GM19324 (cell line): ENCODE results near the gene IGFBP2.
A peak's percentile ranks its signal among the peaks of the same experiment; 100 is the strongest.
"Not testable (repeated sequence)": the region's sequence is repeated elsewhere in the genome, so short reads cannot be mapped to it uniquely, and the experiment has no call there.

ENCODE experiments used
- ATAC-seq: cut with Tn5 transposase; IDR thresholded peaks from one replicate; pipeline ENCODE4 v1.9.1; 2021; ENCODE audit warnings: mild to moderate bottlenecking, moderate library complexity; ENCODE audit not compliant: unreplicated experiment, low FRiP score

Gene IGFBP2, protein sequence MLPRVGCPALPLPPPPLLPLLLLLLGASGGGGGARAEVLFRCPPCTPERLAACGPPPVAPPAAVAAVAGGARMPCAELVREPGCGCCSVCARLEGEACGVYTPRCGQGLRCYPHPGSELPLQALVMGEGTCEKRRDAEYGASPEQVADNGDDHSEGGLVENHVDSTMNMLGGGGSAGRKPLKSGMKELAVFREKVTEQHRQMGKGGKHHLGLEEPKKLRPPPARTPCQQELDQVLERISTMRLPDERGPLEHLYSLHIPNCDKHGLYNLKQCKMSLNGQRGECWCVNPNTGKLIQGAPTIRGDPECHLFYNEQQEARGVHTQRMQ

DNA sequence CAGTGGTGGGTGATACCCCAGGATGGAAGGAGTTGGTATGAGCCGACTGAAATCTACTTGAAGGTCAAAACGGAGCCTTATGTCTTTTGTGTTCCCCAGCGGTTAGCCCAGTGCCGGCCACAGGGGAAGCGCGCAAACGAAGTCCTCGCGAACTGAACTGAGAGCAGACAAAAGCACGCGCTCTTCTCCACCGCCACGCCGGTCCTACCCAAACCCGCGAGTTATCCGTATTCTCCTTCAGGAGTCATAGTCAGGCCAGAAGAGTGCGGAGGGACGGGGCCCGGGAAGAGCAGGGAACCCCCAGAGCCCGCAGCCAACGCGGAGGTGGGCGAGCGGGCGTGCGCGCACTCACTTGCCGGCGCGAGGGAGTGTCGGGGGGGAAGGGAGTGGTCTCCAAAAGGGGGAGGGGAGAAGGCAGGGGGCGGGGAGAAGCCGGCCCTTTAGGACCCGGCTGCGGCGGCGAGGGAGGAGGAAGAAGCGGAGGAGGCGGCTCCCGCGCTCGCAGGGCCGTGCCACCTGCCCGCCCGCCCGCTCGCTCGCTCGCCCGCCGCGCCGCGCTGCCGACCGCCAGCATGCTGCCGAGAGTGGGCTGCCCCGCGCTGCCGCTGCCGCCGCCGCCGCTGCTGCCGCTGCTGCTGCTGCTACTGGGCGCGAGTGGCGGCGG is at the start of gene IGFBP2:
IGFBP2 (plus strand) TSS at position 469 of the 664 bp plus-strand sequence; CDS start at position 573, 104 bp downstream.
- ATAC-seq: no peak

DNA sequence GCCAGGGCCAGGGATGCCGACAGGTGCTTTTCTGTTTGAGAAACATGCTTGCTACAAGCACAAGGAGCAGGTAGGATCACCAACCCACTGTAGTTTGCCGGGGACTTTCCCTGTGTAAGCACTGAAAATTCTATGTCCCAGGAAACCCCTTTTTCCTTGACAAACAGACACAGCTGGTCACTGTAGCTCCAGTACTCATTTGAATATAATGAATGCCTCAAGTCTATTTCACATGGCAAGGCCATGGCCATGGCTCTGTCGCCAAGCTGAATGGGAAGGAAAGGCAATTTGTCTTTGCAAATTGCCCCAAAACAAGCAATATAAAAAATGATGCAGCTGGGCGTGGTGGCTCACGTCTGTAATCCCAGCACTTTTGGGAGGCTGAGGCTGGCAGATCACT is 49.6 kb upstream of the IGFBP2 start:
- ATAC-seq: no peak

DNA sequence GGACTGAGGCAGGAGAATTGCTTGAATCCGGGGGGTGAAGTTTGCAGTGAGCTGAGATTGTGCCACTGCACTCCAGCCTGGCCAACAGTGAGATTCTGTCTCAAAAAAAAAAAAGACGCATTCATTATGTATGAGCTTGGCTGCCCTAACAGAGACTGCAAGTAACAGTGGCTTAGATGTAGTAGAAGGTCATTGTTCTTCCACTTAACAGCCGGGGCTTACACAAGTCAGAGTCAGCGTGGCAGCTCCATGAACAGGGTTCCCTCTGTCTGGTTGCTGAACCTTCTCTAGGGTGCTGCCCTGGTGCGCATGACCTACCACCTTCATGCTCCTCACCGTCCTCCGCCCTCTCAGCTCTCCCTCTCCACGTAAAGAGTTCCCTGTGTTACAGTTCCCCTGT is 49.1 kb upstream of the IGFBP2 start:
- ATAC-seq: no peak

DNA sequence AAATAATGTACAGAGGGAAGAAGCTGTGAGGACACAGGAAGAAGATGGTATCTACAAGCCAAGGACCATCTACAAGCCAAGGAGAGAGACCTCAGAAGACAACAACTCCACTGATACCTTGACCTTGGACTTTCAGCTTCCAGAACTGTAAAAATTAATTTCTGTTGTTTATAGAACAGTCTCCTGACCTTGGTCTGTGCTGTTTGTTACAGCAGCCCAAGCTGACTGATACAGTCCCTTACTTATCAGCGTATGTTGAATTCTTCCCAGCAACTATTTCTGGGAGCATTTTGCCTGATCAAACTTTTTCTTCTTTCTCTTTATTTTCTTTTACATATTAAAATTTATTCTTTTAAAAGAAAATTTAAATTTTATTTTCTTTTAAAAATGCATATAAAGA is 47.8 kb upstream of the IGFBP2 start:
- ATAC-seq: no peak

DNA sequence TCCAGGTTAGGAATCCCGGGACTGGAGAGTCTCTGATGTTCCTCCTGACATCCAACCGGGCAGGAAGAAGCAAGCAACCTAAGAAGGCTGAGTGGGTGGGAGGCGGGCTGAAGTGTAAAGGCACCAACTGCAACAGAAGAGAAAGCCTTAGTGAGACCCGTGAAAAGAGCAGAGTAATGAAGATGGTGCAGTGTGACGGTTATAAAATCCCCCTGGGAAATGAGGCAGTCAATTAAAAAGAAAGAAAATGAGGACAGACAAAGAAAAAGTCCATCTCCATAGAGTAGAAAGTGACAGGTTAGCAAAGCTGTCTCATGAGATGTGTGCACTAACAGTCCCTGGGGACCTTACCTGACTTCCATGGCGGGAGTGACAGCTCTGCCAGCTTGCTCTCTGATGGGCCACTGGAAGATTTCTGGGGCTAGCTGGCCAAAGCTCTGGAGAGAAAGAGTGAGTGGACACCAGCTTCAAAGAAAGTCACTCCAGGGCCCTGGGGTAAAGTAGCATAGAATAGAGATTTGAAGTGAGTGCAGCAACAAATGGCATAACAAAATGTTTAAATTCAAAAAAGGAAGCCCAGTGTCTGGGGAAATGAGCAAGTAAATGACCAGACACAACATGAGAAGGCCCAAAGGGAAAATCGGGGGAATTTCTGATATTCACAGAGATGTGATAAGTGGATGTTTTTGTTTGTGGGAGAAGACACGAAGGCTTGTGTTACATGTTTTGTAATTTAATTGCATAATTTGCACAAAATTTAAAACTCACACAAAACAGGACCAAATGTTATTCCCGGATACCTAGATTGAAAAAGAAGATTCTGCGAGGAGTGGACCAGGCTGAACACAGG is 44.1 kb upstream of the IGFBP2 start:
- no peak for ATAC-seq

DNA sequence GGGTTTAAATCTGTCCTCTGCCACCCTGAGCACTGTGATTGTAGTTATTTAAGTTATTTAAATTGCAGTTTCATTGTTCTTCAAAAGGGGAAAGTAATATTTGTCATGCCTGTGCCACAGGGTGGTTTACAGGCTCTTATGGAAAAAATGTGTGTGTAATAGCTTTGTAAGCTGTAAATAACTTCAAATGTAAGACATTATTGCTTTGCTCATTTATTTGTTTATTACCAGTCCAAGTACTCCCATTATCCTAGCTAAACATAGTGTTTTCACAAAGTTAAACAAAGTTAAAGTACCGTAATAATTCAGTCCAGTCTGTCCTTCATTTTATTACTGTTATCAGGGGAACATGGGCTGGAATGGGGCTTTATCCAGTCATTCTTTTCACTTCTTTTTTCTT is 43.4 kb upstream of the IGFBP2 start:
- ATAC-seq: no peak

DNA sequence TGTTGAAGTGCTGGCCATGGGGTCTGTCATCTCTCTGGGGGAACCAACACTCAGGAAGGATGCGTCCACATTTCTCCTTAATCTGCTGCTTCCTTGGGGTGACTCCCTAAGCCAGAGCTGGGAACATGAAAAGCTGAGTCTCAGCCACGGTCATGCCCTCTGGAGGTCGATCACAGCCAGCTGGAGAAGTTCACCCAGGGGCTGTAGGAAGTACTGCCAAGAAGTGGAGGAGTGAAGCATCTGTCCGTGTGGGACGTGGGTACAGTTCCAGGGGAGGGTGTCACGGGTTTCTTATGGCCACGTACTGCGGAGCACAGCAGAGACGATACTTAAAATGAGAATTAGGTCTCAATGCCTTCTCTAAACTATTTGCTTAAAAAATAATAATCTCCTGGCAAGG is 42.4 kb upstream of the IGFBP2 start:
- no peak for ATAC-seq

DNA sequence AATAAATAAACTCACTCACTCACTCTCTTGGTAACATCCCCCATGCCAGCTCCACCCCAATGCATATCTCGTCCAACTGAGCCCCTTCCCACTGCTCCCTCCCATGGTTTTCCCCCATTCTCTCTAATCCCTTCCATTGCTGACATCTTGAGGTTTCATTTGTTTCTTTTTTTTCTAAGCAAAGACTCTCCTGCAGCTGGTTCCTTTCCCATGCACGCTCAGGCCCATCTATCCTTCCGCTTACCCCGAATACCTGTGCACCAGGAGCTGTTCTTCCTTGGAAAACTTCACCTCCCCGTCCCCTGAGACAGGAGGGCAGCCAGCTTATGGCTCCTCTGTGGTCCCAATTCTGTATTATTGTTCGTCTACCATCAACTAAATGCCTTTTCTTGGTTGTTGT is 41.7 kb upstream of the IGFBP2 start:
- no peak for ATAC-seq

DNA sequence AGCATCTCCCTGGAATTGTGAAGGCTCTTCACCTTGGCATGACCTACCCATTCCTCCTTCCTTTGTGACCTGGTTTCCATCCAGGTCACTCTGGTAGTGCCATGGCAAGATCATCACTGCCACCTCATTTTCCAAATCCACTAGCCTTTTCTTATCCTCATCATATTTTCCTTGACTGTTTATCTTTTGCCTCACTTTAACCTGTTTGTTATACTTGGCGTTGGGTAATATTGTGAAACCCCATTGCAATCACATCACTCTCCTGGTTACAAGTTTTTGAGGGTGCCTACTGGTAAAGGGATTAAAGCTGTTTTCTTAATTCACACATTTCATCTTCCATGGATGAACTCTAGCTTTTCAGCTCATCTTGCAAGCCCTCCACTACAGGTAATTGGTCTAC is 39.1 kb upstream of the IGFBP2 start:
- ATAC-seq: no peak

DNA sequence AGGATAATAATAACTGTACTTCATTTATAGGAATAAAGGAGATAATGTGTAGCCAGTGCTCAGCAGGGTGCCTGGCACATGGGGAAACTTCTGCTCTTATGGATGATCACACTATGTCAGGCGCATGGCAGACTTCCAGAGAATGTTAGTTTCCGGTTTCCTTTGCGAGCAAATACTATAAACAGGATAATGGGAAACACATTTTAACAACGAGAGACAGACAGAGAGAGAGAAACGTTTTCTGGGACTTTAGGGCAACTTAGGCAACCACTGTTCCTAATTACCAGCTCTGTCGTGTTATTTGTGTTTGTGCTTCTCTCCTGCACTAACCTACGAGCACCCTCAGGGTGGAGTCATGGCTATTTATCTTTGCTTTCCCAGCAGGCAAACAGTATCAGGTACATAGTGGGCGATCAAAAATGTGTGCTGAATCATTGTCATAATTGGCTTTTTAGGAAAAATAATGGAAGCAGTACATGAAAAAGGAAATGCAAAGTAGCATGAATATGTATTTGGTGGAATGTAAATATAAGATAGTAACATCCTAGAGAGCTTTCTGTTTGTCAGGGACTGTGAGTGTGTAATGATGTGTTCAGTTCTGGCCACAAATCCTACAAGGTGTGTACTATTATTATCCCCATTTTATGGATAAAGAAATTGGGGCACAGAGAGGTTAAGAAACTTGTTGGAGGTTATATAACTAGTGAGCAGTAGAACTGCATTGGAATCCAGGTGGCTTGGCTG is 36.8 kb upstream of the IGFBP2 start:
- no peak for ATAC-seq

DNA sequence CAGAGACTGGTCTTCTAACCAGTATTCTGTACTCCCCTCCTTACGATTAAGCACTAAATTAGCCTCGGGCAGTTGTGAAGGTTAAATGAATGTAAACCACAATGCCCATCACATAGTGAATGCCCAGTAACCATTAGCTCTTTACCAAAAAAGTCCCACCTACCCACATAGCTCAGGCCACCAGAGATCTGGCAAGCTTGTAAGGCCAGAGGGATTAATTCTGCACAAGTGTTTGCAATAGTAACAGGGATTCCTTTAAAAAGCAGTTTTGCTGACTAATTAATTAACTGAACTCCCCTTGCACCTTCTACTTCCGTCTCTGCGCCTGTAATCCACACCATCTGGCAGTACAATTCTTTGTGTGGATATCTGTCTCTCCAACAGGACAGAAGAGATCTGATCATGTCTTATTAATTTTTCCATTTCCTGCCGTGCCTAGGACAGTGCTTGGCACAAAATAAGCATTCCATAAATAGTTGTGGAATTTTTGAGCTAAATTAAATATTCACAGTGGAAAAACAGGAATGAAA is 36.2 kb upstream of the IGFBP2 start:
- ATAC-seq: no peak

DNA sequence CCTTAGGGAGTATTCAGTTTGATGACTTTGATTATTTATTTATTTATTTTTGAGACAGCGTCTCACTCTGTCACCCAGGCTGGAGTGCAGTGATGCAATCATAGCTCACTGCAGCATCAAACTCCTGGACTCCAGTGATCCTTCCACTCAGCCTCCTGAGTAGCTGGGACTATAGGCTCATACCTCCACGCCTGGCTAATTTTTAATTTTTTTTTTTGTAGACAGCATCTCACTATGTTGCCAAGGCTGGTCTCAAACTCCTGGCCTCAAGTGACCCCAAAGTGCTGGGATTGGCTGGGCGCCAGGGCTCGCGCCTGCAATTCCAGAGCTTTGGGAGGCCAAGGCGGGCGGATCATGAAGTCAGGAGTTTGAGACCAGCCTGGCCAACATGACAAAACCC is 35.4 kb upstream of the IGFBP2 start:
- not testable (repeated sequence) for ATAC-seq

DNA sequence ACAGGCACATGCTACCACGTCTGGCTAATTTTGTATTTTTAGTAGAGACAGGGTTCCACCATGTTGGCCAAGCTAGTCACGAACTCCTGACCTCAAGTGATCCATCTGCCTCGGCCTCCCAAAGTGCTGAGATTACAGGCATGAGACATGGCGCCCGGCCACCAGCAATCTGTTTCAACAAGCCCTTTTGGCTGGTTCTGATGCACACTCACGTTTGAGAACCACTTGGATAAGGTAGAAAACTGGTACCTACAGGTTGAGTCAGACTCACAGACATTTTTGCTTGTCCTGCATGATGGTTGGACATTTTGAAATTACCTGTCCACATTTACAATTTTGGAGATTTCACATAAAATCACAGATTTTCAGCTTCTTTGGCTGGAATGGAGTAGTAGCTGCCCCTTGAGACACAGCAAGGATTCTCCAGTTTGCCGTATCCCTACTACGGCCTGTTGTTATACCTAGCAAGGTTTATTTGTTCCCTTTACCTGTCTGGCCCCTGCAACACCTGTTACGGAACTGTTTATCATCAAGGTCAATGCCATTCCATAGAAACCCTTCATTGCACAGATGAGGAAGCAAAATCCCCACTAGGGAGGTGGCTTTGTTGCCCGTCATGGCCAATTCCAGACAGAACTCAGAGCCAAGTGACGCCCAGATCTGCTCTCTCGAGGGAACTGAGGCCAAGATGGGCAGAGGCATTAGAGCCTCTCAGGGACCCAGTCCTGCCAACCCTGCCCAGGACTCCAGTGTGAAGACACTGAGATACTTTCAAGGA is 31.4 kb upstream of the IGFBP2 start:
- no peak for ATAC-seq

DNA sequence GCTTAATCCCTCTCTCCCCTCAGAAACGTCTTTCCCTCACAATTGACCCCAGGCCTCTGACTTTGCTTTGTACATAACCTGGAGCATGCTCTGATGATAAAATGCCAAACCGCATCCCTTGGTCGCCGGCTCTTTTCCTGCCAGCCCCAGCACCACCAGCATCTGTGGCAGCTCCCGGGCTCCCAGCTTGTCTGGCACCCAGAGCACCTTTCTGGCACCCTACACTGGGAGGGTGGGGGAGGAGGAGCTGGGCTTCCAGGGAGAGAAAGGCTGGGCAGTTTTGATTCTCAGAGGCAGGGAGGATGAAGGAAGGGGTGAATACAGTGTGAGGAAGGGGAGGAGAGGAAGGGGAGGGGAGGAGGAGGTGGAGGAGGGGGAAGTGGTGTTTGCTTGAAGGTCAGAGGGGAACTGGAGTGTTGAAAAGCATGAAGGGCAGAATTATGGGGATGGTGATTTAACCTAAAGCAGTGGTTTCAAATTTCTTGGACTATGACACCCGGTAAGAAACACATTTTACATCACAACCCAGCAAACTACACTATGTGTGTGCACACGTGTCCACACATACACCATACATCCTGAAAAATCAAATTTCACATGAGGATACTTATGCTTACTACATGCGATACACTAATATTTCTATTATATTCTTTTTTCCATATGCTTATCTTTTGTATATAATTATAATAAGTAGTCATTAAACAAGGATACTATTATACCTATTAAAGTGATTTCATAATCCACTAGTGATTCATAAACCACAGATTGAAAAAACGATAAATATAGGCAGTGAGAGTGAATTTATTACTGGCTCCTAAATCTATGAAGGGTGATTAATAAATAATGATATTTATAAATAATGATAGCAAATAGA is 30.0 kb upstream of the IGFBP2 start:
- no peak for ATAC-seq

DNA sequence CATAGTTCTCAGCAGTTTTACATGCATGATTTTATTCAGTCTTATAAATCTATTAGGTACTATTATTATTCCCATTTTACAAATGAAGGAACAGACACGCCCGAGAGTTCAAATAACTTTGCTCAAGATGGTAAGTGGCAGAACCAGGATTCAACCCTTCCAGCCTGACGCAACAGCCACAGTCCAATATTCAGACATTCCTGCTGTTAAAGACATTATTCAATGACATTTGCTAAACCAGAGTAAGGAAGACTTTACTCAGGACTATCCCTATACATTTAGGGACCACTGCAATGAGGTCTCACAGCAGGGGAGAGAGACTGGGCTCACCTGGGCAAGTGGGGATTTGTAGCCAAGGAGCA is 29.4 kb upstream of the IGFBP2 start:
- no peak for ATAC-seq

DNA sequence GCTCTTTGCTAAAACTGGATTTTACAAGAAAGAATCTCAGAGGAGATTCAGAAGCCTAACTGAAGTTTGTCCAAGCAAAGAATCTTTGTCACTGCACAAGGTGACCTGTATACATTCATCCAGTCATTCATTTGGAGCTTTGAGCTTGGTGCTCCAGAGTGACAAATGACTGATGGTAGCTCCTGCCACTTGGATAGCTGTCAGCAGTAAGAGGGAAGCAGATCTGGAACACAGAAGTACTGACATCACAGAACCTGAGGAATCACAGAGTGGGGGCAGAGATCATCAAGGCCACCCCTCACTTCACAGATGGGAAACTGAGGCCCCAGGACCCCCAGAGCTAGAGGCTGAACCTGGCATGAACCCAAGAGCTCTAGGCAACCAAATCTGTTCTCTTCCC is 28.8 kb upstream of the IGFBP2 start:
- ATAC-seq: no peak

DNA sequence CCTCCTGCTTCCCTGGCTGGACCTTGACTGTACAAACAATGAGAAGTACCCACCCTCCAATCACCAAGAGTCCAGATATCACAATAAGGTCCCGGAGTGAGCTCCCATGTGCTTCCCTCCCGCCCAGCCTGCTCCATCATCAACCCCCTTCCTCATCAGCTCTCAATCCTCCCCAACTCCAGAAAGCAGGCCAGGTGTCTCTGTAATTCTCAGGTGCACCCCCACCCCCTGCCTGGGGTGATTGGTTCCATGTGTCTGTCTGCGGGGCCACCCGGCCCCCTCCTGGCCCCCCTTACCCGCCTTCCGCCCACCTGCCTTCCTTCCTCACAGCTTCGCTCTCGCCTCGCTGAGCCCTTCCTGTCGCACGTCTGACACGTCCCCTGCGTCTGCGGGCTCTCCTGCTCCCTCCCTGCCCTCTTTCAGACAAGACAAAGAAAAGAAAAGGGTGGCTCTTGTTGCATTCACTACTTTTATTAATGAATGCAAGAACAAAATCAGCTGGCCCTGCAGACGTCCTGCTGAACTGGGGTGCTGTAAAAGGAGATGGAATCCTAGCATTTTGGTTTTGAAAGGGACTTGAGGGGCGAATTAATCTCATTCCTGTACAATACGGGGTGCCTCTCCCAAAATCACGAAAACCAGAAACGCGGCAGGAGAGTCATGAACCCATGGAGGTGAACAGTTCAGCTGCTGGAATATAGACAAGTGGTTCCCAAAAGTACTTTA is 26.5 kb upstream of the IGFBP2 start:
- ATAC-seq: peak; percentile 76

DNA sequence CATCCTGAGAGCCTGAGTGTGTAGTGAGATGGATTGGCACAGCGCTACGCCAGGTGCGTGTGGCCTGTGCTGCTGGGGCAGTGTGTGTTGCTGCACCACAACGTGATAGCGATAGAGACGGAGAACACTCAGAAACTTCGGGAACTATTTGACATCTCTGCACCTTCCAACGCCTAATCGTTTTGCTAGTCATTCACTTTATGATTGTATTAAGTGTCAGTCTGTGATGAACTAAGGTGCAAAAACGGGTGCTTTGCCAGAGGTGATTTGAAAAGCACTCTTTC is 26.0 kb upstream of the IGFBP2 start:
- ATAC-seq: no peak
